Rectal smooth muscle tissue (tissue), 1 donor: Measurements from ENCODE around the gene KCNAB1.

ENCODE experiments used
- H3K27ac ChIP-seq: one replicate; pipeline ENCODE4 v1.7.0; 2013; ENCODE audit warnings: low read depth, low read length, inconsistent platforms
- H3K27me3 ChIP-seq: one replicate; pipeline ENCODE4 v1.7.0; 2013; ENCODE audit warnings: low read length; ENCODE audit not compliant: control insufficient read depth, insufficient read depth
- H3K36me3 ChIP-seq: one replicate; pipeline ENCODE4 v1.7.0; 2013; ENCODE audit warnings: low read length; ENCODE audit not compliant: control insufficient read depth, insufficient read depth
- H3K4me1 ChIP-seq: one replicate; pipeline ENCODE4 v1.7.0; 2013; ENCODE audit warnings: low read length; ENCODE audit not compliant: control insufficient read depth, insufficient read depth
- H3K4me3 ChIP-seq: one replicate; pipeline ENCODE4 v1.7.0; 2013; ENCODE audit warnings: low read length
- H3K9ac ChIP-seq: one replicate; pipeline ENCODE4 v1.7.0; 2013; ENCODE audit warnings: low read length

KCNAB1 gene

GRCh38 chr3:156497326-156497725, 376.9 kb downstream of the KCNAB1 start:
- Histone ChIP-seq H3K27me3 (no peaks in the 10 kb centered on the region), H3K9ac (no peak overlapping the region), H3K4me3 (no peak overlapping the region), H3K36me3 (no peaks in the 10 kb centered on the region), H3K27ac (no peak overlapping the region), H3K4me1 (peaks cover 7% of the 10 kb centered on the region)

- Histone ChIP-seq H3K4me3 (no peak overlapping the region), H3K9ac (no peak overlapping the region)
These were observed 377.9 kb downstream of the KCNAB1 start for GRCh38 chr3:156498307-156498706.

GRCh38 chr3:156507285-156507684, 386.9 kb downstream of the KCNAB1 start:
- Histone ChIP-seq H3K4me1 (peaks cover 2% of the 10 kb centered on the region), H3K27me3 (no peaks in the 10 kb centered on the region), H3K9ac (no peak overlapping the region), H3K27ac (no peak overlapping the region), H3K4me3 (no peak overlapping the region), H3K36me3 (no peaks in the 10 kb centered on the region)

More at GRCh38 chr3:156498307-156498706, 377.9 kb downstream of the KCNAB1 start:
- Histone ChIP-seq H3K27me3 (no peaks in the 10 kb centered on the region), H3K27ac (no peak overlapping the region), H3K4me1 (no peaks in the 10 kb centered on the region), H3K36me3 (no peaks in the 10 kb centered on the region)

- Histone ChIP-seq H3K36me3 (no peaks in the 10 kb centered on the region), H3K27ac (no peak overlapping the region), H3K4me1 (peaks cover 2% of the 10 kb centered on the region), H3K27me3 (no peaks in the 10 kb centered on the region), H3K4me3 (no peak overlapping the region), H3K9ac (no peak overlapping the region)
These were observed 389.1 kb downstream of the KCNAB1 start for GRCh38 chr3:156509189-156510174.

GRCh38 chr3:156511987-156512677, 391.8 kb downstream of the KCNAB1 start:
- H3K27ac ChIP-seq, result no peak overlapping the region
- H3K36me3 ChIP-seq, result no peaks in the 10 kb centered on the region
- H3K4me3 ChIP-seq, result no peak overlapping the region
- peaks cover 5% of the 10 kb centered on the region for H3K4me1 ChIP-seq
- H3K9ac ChIP-seq, result no peak overlapping the region
- no peaks in the 10 kb centered on the region for H3K27me3 ChIP-seq

GRCh38 chr3:156513619-156514018, 393.2 kb downstream of the KCNAB1 start:
- Histone ChIP-seq H3K27me3 (no peaks in the 10 kb centered on the region), H3K27ac (no peak overlapping the region), H3K4me3 (no peak overlapping the region), H3K36me3 (no peaks in the 10 kb centered on the region), H3K4me1 (peaks cover 8% of the 10 kb centered on the region), H3K9ac (no peak overlapping the region)

- Histone ChIP-seq H3K27ac (no peak overlapping the region), H3K36me3 (no peaks in the 10 kb centered on the region), H3K4me3 (no peak overlapping the region), H3K4me1 (peaks cover 6% of the 10 kb centered on the region), H3K9ac (no peak overlapping the region), H3K27me3 (no peaks in the 10 kb centered on the region)
These were observed 395.9 kb downstream of the KCNAB1 start for GRCh38 chr3:156516284-156516683.

- Histone ChIP-seq H3K4me1 (peaks cover 6% of the 10 kb centered on the region), H3K27ac (no peak overlapping the region), H3K9ac (no peak overlapping the region), H3K36me3 (no peaks in the 10 kb centered on the region), H3K4me3 (no peak overlapping the region), H3K27me3 (no peaks in the 10 kb centered on the region)
These were observed 396.6 kb downstream of the KCNAB1 start for GRCh38 chr3:156516961-156517360.

- H3K27ac ChIP-seq, result no peak overlapping the region
- no peaks in the 10 kb centered on the region for H3K27me3 ChIP-seq
- H3K36me3 ChIP-seq, result no peaks in the 10 kb centered on the region
- H3K4me3 ChIP-seq, result no peak overlapping the region
- no peak overlapping the region for H3K9ac ChIP-seq
- peaks cover 6% of the 10 kb centered on the region for H3K4me1 ChIP-seq
These were observed 398.3 kb downstream of the KCNAB1 start for GRCh38 chr3:156518726-156519125.

- Histone ChIP-seq H3K9ac (no peak overlapping the region), H3K27ac (no peak overlapping the region), H3K36me3 (no peaks in the 10 kb centered on the region), H3K27me3 (no peaks in the 10 kb centered on the region), H3K4me1 (peaks cover 6% of the 10 kb centered on the region), H3K4me3 (no peak overlapping the region)
These were observed 399.4 kb downstream of the KCNAB1 start for GRCh38 chr3:156519758-156520162.

GRCh38 chr3:156522673-156523072, 402.3 kb downstream of the KCNAB1 start:
- Histone ChIP-seq H3K4me3 (no peak overlapping the region), H3K36me3 (peaks cover 1% of the 10 kb centered on the region), H3K27me3 (no peaks in the 10 kb centered on the region), H3K9ac (no peak overlapping the region), H3K4me1 (peaks cover 3% of the 10 kb centered on the region), H3K27ac (no peak overlapping the region)

- no peak overlapping the region for H3K4me3 ChIP-seq
- no peaks in the 10 kb centered on the region for H3K27me3 ChIP-seq
- H3K27ac ChIP-seq, result no peak overlapping the region
- no peaks in the 10 kb centered on the region for H3K4me1 ChIP-seq
- peaks cover 3% of the 10 kb centered on the region for H3K36me3 ChIP-seq
- no peak overlapping the region for H3K9ac ChIP-seq
These were observed 405.4 kb downstream of the KCNAB1 start for GRCh38 chr3:156525808-156526207.
